GM23248 (cell line): ENCODE data around the gene CLEC4M. TPM values are rescaled to one million over a fixed set of nuclear protein-coding genes. Genes with fewer than 3 reads are reported as not detected.
A peak's percentile ranks its signal among the peaks of the same experiment; 100 is the strongest.

Source experiments
- DNase-seq: peaks from one replicate; pipeline ENCODE4 v3.0.0-alpha.2; 2015
- H2AFZ ChIP-seq: fragments of 200-600 bp; sonication (generic); 2 replicates; pipeline ENCODE4 v1.6.1; 2016; ENCODE audit warnings: antibody characterized with exemption
- H3F3A ChIP-seq: fragments of 200-600 bp; sonication (generic); 2 replicates; pipeline ENCODE4 v1.6.1; 2016; ENCODE audit warnings: mild to moderate bottlenecking, antibody characterized with exemption, mixed run types; ENCODE audit not compliant: insufficient read depth
- H3K27ac ChIP-seq: fragments of 200-600 bp; sonication (generic); 2 replicates; pipeline ENCODE4 v1.5.1; 2016; ENCODE audit warnings: mild to moderate bottlenecking
- H3K27me3 ChIP-seq: fragments of 200-600 bp; sonication (generic); replicated peaks from 2 replicates; pipeline ENCODE4 v1.6.1; 2016; ENCODE audit warnings: mild to moderate bottlenecking; ENCODE audit not compliant: insufficient read depth
- H3K36me3 ChIP-seq: fragments of 200-600 bp; sonication (generic); 2 replicates; pipeline ENCODE4 v1.6.1; 2016; ENCODE audit warnings: low read depth, mild to moderate bottlenecking
- H3K4me1 ChIP-seq: fragments of 200-600 bp; sonication (generic); 2 replicates; pipeline ENCODE4 v1.6.1; 2016; ENCODE audit warnings: mild to moderate bottlenecking; ENCODE audit not compliant: insufficient read depth
- H3K4me2 ChIP-seq: fragments of 200-600 bp; sonication (generic); one replicate; pipeline ENCODE4 v1.6.1; 2016; ENCODE audit warnings: mild to moderate bottlenecking; ENCODE audit not compliant: unreplicated experiment
- H3K4me3 ChIP-seq: fragments of 200-600 bp; sonication (generic); 2 replicates; pipeline ENCODE4 v1.5.1; 2016; ENCODE audit warnings: mild to moderate bottlenecking
- H3K79me2 ChIP-seq: fragments of 200-600 bp; sonication (generic); 2 replicates; pipeline ENCODE4 v1.6.1; 2016; ENCODE audit warnings: mild to moderate bottlenecking; ENCODE audit not compliant: insufficient read depth
- H3K9ac ChIP-seq: fragments of 200-600 bp; sonication (generic); 2 replicates; pipeline ENCODE4 v1.6.1; 2016; ENCODE audit warnings: mild to moderate bottlenecking
- H3K9me2 ChIP-seq: fragments of 200-600 bp; sonication (generic); 2 replicates; pipeline ENCODE4 v1.6.1; 2016; ENCODE audit warnings: mixed run types, mild to moderate bottlenecking, moderate library complexity; ENCODE audit not compliant: insufficient read depth
- H3K9me3 ChIP-seq: fragments of 200-600 bp; sonication (generic); one replicate; pipeline ENCODE4 v1.6.1; 2017; ENCODE audit warnings: low read depth
- H4K20me1 ChIP-seq: fragments of 200-600 bp; sonication (generic); 2 replicates; pipeline ENCODE4 v1.6.0; 2016; ENCODE audit not compliant: insufficient read depth
- EZH2 ChIP-seq: fragments of 200-600 bp; sonication (generic); IDR thresholded peaks from 2 replicates; pipeline ENCODE4 v1.6.1; 2018; ENCODE audit warnings: antibody characterized with exemption, mild to moderate bottlenecking; ENCODE audit not compliant: insufficient read depth, poor library complexity, severe bottlenecking
- EZH2phosphoT487 ChIP-seq: fragments of 200-600 bp; sonication (generic); IDR thresholded peaks from 2 replicates; pipeline ENCODE4 v1.6.1; 2018; ENCODE audit warnings: antibody characterized with exemption, moderate library complexity, mild to moderate bottlenecking, low read depth; ENCODE audit not compliant: insufficient read depth
- WGBS, 2 experiments: methylation state at CpG; one replicate each; pipeline ENCODE4 v1.1.6; 2015 to 2017; ENCODE audit warnings: low lambda C conversion rate in 2 of 2, low coverage in 1 of 2; ENCODE audit errors: missing lambda C conversion rate in 2 of 2; 5-methylcytosine and 5-hydroxymethylcytosine counted together
- in situ Hi-C: fragments of 300-500 bp; cut with MboI; formaldehyde crosslinking; loops from 2 replicates; pipeline ENCODE4 v1.15.0; 2020
- polyA plus RNA-seq: library from polyadenylated mRNA; unstranded; fragments of >200 nt; fragmentation: Nextera tagmentation; extraction: Ambion mirVana; gene quantifications from 2 replicates; pipeline ENCODE4 v1.2.1, GENCODE V29; 2016
- total RNA-seq: library from RNA; depleted of rRNA; stranded (reverse); fragments of >200 nt; shearing (Covaris generic); gene quantifications from 2 replicates; pipeline ENCODE4 v1.2.3, GENCODE V29; 2014

CLEC4M gene
- total and polyA plus RNA-seq, 2 experiments from 2014 or later = not detected

- no peaks in the 10 kb centered on the region for H3F3A ChIP-seq
- WGBS, 2 experiments = 1% methylated on average over 4 of the region's 4 CpGs
- no peaks in the 10 kb centered on the region for H3K79me2 ChIP-seq
- no peak overlapping the region for H3K4me2 ChIP-seq
- H3K9me2 ChIP-seq = no peaks in the 10 kb centered on the region
- H3K9ac ChIP-seq = no peak overlapping the region
- in situ Hi-C loops = no loop called here
- no peak overlapping the region for H3K27ac ChIP-seq
- no peak overlapping the region for H2AFZ ChIP-seq
- peaks cover 14% of the 10 kb centered on the region for H3K27me3 ChIP-seq
- DNase-seq = peak; percentile 39
- no peaks in the 10 kb centered on the region for H3K4me1 ChIP-seq
- H4K20me1 ChIP-seq = no peaks in the 10 kb centered on the region
- no peaks in the 10 kb centered on the region for H3K9me3 ChIP-seq
- TF ChIP-seq EZH2phosphoT487 (no peak), EZH2 (no peak)
- H3K4me3 ChIP-seq = no peak overlapping the region
- H3K36me3 ChIP-seq = no peaks in the 10 kb centered on the region
Measured at GRCh38 chr19:7748756-7749155, 14.3 kb upstream of the CLEC4M start.

GRCh38 chr19:7751157-7751783, 11.8 kb upstream of the CLEC4M start:
- no peak overlapping the region for H3K27ac ChIP-seq
- no peaks in the 10 kb centered on the region for H4K20me1 ChIP-seq
- in situ Hi-C loops = no loop called here
- TF ChIP-seq EZH2 (no peak), EZH2phosphoT487 (no peak)
- H3F3A ChIP-seq = no peaks in the 10 kb centered on the region
- no peaks in the 10 kb centered on the region for H3K9me2 ChIP-seq
- no peak overlapping the region for H3K4me2 ChIP-seq
- no peak overlapping the region for H2AFZ ChIP-seq
- no peak overlapping the region for H3K4me3 ChIP-seq
- 41 to 42% methylated on average over 11 to 12 of the region's 12 CpGs for WGBS, 2 experiments
- peaks cover 2% of the 10 kb centered on the region for H3K27me3 ChIP-seq
- no peaks in the 10 kb centered on the region for H3K9me3 ChIP-seq
- no peaks in the 10 kb centered on the region for H3K36me3 ChIP-seq
- no peak for DNase-seq
- no peaks in the 10 kb centered on the region for H3K79me2 ChIP-seq
- H3K4me1 ChIP-seq = no peaks in the 10 kb centered on the region
- H3K9ac ChIP-seq = no peak overlapping the region

GRCh38 chr19:7756258-7756657, 6.8 kb upstream of the CLEC4M start:
- H3K9ac ChIP-seq = no peak overlapping the region
- H2AFZ ChIP-seq = no peak overlapping the region
- TF ChIP-seq EZH2phosphoT487 = no peak
- TF ChIP-seq EZH2 = no peak
- no peaks in the 10 kb centered on the region for H3F3A ChIP-seq
- no peaks in the 10 kb centered on the region; the same call in none of the 2 replicates for H3K27me3 ChIP-seq
- H3K4me2 ChIP-seq = no peak overlapping the region
- 7 to 11% methylated on average over 4 of the region's 4 CpGs for WGBS, 2 experiments
- no peaks in the 10 kb centered on the region for H4K20me1 ChIP-seq
- H3K79me2 ChIP-seq = no peaks in the 10 kb centered on the region
- H3K36me3 ChIP-seq = no peaks in the 10 kb centered on the region
- no peak overlapping the region for H3K27ac ChIP-seq
- no peak overlapping the region for H3K4me3 ChIP-seq
- no peaks in the 10 kb centered on the region for H3K9me2 ChIP-seq
- no peaks in the 10 kb centered on the region for H3K9me3 ChIP-seq
- in situ Hi-C loops = no loop called here
- no peak for DNase-seq
- no peaks in the 10 kb centered on the region for H3K4me1 ChIP-seq

- Histone ChIP-seq H3K9ac (no peak overlapping the region), H2AFZ (no peak overlapping the region), H3F3A (no peaks in the 10 kb centered on the region), H4K20me1 (no peaks in the 10 kb centered on the region), H3K4me1 (no peaks in the 10 kb centered on the region), H3K4me3 (no peak overlapping the region), H3K27ac (no peak overlapping the region), H3K4me2 (no peak overlapping the region), H3K79me2 (no peaks in the 10 kb centered on the region), H3K9me3 (no peaks in the 10 kb centered on the region), H3K36me3 (no peaks in the 10 kb centered on the region), H3K9me2 (no peaks in the 10 kb centered on the region), H3K27me3 (peaks cover 3% of the 10 kb centered on the region)
- no peak for TF ChIP-seq EZH2
- TF ChIP-seq EZH2phosphoT487 = no peak
- in situ Hi-C loops = no loop called here
- WGBS, 2 experiments = 31 to 35% methylated on average over 3 of the region's 3 CpGs
- DNase-seq = no peak
Measured at GRCh38 chr19:7757358-7757757, 5.7 kb upstream of the CLEC4M start.
